RPMI8226 (cell line): ENCODE data around the gene ERH.
A peak's percentile ranks its signal among the peaks of the same experiment; 100 is the strongest.

Experiments used
- DNase-seq: peaks from one replicate; pipeline ENCODE4 v3.0.0-alpha.2; 2015

The ERH gene

DNA sequence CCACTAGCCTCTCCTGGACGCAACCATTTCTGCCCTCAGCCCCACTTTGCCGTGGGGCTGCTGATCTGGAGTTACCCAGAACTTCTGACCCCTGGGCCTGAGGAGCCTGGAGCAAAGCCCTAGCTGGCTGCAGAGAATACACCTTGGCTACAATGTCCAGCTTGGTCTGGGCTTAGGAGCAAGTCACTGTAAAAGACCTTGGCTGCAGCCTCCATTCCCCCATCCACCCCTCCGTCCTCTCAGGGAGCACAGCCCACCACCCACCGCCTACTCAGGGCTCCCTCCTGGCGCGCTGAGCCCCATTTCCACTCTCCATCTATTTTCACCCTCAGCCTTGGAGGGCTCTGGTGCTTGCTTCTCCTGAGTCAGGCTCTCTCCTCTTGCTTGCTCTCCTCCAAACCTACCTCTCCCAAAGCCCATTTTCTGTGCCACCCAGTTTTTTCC lies 42.9 kb downstream of the ERH start:
- no peak for DNase-seq

DNA sequence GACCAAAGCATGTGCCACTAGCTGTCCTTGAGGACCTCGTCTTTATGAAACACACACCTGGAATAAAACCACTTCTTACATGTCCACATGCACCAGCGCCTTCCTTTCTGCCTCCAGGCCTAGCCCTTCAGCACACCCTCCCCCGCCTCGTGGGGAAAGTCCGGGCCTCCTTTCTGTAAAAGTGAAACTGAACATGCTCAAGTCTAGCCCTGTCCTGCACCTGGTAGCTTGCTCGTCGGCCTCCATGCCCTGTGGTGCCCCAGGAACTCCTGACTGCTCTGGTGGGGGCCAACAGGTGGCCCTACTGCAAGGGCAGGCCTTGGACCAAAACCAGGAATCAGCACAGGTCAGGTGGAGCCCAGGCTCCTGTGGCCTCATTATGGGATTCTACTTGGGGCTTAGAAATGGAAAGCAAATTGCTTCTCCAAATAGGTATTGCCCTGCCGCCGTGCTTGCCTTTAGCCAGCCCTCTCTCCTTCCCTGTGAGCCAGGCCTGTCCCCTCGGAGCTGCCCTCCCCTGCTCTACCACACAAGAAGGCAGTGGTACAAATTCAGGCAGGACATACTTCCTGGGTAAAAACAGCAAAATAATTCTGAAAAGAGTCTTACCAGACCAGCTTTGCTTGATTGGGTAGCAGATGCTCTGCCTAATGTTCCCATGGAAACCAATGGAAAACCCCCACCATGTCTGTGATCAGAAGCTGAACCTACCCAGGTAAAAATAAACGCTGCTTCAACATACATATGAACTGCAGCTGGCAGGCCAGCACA lies 43.5 kb downstream of the ERH start:
- peak; percentile 91 for DNase-seq

DNA sequence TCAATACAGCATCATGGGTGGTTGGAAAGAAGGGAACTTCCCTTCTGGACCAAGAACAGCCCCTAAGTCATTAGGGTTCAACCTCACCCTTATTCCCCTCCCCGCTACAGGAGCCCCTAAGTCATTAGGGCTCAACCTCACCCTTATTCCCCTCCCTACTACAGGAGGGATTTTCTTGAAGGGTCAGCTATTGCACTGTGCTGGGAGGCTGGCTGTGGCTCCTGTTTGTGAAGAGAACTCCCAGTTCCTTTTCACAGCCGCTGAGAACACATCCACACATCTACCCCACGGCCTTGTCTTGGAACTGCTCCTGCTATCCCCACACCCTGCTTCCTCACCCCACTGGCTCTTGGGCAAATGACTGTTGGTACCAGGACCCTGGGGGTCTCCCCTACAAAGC lies 44.9 kb downstream of the ERH start:
- DNase-seq, result no peak

DNA sequence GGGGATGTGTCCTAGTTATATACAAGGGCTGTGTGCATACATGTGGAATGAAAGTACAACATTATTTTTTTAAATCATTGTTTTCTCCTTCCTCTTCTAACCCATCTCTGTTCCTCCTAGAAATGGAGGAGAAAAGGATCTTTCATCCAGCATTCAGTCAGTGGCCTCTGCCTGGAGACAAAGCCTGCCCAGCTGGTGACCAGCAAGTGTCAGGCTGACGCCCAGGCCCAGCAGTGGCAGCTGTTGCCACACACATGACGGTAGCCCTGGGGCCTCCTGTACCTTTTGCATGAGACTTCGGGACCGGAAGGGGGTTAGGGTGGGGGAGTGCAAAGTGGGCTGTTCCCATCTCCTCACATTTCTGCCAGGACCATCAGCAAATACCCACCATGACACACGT lies 46.2 kb downstream of the ERH start:
- no peak for DNase-seq

DNA sequence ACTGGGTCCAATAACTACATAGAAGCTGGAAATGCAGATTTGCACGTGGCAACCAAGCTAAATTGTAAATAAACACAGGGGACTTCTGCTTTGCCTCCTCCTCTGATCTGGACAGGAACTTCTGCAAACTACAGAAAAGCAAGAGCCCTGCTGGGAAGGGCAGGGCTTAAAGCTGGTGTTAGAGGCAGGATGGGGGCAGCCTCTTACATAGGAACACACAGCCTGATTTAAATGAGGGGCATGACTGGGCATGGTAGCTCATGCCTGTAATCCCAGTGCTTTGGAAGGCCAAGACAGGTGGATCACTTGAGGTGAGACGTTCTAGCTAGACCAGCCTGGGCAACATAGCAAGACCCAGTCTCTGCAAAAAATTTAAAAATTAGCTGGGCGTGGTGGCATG lies 46.7 kb downstream of the ERH start:
- DNase-seq, result no peak

DNA sequence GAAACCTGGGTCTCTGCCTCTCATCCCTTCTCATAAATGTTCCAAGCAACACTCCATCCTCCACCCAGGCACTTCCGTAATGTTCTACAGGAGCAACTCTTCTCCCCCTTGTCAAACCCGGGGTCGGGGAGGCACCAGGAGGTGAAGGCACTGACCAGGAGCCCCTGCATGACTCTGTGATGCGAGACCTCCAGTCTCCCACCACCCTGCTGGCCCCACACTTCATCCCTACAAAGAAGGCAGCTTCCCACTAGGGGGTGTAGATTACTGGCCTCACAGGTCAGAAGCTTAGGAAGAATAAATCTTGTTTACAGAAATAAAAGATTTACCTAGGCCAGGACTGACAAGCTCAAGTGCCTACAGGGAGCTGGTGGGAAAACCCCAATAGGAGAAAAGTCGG lies 47.2 kb downstream of the ERH start:
- no peak for DNase-seq

DNA sequence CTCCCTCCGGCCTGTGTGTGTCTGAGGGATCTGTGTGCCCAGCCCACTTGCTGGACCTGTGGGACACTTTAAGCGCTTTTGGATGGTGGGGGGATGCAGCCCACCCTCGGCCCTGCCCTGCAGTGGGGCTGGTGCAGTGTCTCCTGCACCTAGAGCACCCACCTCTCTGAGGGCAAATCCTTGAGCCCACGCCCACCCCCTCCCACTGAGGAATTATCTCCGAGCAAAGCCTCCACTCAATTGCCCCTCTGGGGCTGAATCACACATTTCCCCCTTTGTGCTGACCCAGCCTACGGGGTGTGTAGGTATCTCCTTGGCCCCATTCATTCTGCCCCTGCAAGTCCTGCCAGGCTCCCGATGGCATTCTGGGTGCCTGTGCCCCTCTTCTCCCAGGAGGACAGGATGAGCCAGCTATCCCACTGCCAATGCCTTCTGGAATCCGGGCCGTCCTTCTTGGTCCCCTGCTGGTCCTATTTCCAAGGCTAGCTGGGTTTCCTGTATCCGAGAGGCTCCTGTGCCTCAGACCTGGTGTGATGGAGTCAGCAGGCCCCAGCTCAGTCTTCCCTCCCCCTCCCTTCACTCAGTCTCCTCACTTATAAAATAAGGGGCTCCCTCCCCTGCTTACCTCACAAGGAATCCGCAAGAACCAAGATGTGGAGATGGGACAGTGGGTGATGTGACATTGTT lies 48.9 kb downstream of the ERH start:
- no peak for DNase-seq

DNA sequence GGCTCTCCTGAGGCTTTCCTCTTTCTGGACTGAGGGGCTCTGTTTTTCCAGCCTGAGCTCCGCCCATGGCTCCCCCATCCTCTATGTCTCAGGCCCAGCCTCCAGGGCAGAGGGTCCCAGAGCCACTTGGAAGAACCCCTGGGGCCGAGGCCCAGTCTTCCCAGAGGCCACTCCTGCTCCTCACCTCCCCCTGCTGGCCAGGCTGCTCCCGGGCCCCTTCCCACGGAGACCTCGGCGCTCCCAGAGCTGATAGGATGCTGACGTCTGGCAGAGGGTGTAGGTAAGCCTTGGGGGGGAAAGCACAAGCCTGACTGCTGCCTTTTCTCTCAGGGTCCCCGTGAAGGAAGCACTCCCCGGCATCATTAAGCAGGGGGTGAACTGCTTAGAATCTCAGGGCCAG lies 51.4 kb downstream of the ERH start:
- DNase-seq, result peak; percentile 15

DNA sequence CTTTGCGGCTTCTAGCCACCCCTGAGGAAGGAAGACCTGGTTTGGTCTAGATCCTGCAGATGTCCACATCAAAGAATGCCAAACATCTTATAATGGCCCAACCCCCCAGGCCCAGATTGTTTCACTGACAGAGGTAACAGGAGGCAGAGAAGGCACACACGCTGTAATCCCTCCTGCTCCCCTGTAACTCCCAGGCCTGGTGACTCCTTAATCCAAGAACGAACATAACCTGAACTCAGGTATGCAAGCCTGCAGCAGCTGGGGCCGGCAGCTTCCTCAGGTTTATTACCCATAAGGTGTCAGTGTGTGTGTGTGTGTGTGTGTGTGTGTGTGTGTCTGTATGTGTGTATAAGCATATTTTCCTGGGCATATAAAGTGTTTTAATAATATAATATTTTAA lies 52.7 kb downstream of the ERH start:
- DNase-seq, result no peak

DNA sequence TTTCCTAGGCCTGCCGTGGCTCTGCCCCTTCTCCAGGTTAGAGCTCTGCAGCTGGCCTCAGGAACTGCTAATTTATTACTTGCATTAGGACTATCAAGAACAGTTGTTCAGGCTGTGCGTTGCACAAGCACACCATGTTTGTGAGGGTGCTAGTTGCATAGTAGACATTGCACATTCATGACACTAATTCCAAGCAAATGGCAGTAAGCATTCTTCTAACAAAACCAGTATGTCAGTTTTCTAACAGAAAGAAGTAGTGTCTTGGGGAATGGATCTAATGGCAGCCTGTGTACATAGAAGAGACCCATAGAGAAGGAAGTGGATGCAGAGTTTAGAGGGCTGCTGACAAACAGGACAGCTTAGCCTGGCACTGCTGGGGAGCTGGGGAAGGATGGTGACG lies 53.9 kb downstream of the ERH start:
- DNase-seq, result no peak

DNA sequence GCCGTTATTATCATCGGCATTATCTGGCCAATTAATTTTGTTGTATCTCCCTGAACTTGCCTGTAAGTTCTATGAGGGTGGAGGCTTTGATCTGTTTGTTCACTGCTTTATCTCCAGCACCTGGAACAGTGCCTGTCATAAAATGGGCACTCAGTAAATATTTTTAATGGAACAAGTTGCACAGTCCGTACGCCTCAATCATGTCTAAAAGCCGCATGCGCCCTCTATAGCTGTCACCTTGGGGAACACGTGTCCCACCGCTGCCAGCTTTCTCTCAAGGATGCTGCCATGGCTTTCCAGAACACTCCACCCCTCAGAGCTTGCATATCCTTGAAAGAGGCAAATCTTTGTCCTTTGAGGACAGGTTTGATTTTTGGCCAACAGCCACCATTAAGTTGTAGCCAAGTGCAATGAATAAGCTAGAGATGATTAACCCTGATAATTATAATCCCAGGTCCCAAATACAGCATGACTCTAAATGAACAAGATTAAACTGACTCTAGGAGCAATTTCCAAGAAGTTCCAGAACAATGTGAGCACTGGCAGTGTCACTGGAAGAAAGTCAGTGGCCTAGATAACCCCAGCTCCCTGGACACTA lies 55.1 kb downstream of the ERH start:
- DNase-seq, result no peak

DNA sequence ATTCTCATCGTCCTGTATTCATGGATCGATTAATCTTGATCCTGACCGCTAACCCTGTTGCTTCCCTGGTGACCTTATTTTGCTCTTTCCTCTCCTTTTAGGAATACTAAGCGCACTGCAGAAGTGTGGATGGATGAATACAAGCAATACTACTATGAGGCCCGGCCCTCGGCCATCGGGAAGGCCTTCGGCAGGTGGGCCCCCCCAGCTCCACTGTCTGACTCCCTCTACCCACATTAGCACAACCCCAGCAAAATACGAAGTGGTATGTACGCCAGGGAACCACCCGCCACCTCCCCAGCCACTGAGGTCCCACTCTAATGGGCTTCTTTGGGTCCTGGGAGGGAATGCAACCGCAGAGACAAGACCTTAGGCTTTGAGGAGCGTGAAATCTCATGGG lies 58.7 kb downstream of the ERH start:
- no peak for DNase-seq

DNA sequence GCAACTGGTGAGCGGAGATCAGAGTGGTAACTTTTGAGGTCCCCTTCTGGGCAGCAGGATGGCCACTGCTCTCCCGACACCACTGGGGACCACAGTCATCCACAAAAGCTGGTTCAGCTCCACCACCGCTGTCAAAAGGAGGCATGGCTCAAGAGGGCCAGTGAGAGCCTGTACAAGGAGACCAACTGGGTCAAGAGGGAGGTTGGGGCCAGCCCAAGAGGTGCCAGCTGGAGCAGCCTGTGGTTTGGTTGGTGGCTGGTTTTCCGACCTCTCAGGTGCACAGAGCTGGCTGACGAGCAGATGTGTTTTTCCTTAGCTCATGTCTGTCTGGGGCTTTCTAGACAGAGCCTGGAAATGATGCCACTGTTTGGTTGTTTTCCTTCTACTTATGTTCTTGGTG lies 60.1 kb downstream of the ERH start:
- DNase-seq, result no peak

DNA sequence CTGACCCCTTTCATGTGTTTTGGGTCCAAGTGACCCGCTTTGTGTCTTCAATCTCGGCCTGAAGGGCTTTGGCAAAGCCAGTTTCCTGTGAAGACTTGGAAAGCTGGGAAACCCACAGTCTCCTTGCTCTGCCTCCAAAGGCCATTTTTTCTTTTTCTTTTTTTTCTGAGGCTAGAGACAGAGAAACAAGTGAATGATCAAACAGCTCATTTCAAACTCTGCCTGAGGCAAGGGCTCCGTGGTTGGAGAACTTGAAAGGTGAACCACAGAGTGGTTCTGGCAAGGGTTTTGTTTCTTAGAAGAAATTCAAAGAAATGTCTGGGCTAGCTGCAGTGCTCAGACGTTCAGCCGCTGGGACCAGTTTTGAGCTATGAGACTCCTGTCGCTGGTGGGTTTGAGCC lies 62.7 kb downstream of the ERH start:
- DNase-seq, result no peak

DNA sequence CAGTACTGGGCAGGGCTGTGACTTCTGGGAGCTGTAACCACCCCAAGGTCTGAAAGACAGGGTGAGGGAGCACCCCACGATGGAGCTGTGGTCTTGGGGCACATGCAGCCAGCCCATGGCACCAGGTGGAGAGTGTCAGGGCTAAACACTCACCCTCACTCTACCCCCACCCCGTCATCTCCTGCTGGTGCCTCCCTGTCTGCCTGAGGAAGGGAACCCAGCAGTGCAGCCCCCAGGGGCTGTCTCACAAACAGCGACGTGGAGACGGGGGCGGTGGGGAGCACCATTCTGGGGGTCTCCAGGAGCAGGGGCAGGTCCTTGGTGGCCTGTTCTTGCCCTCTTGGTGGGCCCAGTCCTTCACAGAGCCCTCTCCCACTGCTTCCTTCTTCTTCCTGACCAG lies 63.5 kb downstream of the ERH start:
- DNase-seq, result no peak

DNA sequence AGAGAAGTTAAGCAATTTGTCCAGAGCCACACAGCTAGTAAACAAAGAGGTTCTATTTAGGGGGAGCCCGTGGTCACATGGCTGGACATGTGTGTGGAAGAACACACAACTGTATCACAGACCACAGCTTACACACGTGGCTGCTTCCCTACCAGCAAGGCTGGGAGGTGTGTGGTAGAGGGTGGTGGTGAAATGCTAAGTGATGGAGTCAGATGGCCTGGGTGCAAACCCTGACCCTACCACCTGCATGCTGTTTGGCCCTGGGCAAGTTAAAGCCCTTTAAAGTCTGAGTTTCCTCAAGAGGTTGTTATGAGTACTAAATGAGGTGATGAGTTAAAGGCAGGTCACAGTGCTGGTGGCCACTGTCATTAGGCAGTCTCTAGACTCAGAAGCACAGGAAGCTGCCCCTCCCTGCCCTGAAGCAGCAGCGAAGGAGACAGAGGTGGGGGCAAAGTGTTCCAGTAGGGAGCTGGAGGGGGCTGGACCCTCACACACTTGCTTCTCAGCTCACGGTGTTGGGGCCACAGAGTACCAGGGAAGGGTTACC lies 64.2 kb downstream of the ERH start:
- no peak for DNase-seq

DNA sequence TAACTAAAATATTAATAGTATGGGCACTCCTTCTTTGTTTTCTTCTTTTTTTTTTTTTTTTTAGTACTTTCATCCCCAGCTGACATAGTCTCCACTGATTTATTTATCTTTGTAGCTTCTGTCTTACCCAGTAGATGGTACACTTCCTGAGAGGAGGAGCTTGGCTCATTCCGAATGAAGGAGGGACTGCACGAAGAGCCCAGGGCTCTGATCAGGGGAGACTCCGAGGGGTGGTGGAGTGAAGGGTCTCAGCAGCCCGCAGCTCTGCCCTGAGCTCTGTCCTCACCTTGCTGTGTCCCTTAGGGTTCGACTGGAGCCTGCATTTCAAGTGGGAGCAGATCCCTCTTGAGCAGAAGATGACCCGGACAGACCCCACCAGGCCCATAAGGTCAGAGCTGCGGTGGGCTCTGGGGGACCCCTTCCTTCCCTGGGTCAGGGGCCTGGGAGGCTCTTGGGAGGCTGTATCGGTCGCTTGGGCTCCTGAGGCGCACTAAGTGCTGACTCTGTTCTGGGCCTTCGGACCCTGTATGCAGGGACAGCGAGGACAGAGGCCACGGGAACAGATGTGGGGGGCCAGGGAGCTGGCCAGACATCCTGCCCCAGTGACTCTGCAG lies 65.2 kb downstream of the ERH start:
- no peak for DNase-seq

DNA sequence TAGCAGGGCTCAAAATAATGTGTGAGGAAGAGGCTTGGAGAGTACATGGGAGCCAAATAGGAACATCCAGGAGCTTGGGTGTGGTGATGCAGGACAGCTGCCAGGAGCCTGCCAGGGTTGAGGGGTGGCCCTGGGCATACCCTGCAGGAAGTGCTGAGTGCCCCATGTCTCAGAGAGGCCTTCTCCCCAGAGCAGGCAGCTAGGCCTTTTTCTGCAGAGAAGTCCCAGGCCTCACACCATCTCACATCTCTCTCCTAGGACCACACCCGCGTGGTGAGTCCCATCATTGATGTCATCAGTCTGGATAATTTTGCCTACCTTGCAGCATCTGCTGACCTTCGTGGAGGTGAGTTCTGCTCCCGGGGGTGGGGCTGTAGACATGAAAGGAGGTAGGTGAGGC lies 66.9 kb downstream of the ERH start:
- DNase-seq, result no peak
